ENCODE data around the gene MT2A. TPM values are rescaled to one million over a fixed set of nuclear protein-coding genes. Genes with fewer than 3 reads are reported as not detected.
A peak's percentile ranks its signal among the peaks of the same experiment; 100 is the strongest.
"Not testable (repeated sequence)": the region's sequence is repeated elsewhere in the genome, so short reads cannot be mapped to it uniquely, and the experiment has no call there.

MT2A gene
- polyA plus RNA-seq, 10 donors = 12.1 to 36.7 (median 25.6) TPM

- peak; percentile 64 to 85 (median 69) for DNase-seq
Observed at GRCh38 chr16:56617212-56618085, 9.1 kb downstream of the MT2A start.

DNA sequence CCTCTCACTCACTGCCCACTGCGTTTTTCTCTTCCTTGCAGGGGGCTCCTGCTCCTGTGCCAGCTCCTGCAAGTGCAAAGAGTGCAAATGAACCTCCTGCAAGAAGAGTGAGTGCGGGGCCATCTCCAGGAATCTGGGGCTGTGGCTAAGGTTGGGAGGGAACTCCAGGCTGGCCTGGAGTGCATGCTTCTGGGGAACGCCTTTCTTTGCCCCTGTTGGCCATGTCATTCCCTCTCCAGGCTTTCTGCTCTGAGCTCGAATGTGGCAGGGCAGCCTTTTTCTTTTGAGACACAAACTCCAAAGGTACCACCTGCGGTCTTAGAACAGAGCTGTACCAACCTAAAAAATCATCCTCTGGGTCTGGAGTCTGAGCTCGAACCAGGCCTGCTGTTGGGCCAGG, 9.8 kb downstream of the MT2A start:
- no peak for DNase-seq

GRCh38 chr16:56620339-56620897, 12.0 kb downstream of the MT2A start:
- DNase-seq = no peak

DNA sequence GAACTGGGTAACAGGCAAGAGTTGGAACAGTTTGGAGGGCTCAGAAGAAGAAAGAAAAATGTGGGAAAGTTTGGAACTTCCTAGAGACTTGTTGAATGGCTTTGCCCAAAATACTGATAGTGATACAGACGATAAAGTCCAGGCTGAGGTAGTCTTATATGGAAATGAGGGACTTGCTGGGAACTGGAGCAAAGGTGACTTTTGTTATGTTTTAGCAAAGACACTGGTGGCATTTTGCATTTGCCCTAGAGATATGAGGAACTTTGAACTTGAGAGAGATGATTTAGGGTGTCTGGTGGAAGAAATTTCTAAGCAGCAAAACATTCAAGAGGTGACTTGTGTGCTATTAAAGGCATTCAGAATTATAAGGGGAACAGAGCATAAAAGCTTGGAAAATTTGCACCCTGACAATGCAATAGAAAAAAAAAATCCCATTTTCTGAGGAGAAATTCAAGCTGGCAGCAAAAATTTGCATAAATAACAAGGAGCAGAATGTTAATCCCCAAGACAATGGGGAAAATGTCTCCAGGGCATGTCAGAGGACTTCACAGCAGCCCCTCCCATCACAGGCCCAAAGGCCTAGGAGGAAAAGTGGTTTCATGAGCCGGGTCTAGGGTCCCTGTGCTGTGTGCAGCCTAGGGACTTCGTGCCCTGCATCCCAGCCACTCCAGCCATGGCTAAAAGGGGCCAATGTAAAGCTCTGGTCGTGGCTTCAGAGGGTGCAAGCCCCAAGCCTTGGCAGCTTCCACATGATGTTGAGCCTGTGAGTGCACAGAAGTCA, 13.5 kb downstream of the MT2A start:
- DNase-seq = not testable (repeated sequence)

GRCh38 chr16:56623184-56623583, 14.8 kb downstream of the MT2A start:
- not testable (repeated sequence) for DNase-seq

DNA sequence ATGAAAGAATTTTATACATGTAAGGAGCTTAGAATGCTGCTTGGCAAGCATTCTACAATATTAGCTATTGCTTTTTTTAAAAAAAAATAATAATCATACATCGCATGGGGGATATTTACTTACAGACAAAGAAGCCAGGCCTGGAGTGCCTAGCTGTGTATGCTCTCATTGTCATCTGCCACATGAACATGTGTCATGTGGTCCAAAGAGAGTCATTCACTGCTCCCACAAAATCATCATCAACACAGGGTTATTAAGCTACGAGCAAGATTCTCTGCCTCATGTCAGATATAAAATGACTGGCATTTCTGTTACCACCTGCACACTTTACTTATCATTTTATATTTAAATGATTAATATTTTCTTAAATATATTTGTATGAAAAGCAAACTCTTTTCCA, 15.3 kb downstream of the MT2A start:
- DNase-seq = no peak

GRCh38 chr16:56625140-56625942, 17.0 kb downstream of the MT2A start, which contains the start of gene MT1E:
Gene MT1E, plus strand, starts transcription at chr16:56625781. Its CDS starts 71 bp downstream, at chr16:56625852.
- peak; percentile 73 to 87 (median 82) for DNase-seq

DNA sequence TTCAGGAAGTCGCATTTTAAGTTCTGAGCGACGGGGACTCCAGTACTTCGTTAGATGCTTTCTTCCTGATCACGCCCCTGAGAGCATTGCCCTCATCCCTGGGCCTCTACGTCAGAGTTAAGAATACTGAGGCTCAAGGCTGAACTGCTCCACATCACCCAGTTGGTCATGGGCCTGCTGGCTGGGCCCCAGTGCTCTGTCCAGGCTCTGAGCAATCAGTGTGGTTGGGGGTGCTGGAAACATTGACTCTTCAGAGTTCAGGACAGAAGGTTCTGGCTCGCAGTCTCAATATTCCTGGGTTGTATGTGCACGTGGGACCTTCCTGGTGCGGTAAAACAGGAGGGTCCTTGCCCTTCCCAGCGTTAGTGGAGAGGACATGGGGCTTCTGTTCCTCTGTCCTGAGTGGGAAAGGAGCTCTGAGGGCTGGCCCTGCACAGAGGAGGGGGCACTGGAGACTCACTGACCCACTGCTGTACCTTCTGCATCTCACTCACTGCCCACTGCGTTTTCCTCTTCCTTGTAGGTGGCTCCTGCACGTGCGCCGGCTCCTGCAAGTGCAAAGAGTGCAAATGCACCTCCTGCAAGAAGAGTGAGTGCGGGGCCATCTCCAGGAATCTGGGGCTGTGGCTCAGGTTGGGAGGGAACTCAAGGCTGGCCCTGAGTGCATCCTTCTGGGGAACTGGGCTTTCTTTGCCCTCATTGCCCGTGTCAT, 17.7 kb downstream of the MT2A start:
- peak; percentile 47 to 75 (median 59) for DNase-seq

DNA sequence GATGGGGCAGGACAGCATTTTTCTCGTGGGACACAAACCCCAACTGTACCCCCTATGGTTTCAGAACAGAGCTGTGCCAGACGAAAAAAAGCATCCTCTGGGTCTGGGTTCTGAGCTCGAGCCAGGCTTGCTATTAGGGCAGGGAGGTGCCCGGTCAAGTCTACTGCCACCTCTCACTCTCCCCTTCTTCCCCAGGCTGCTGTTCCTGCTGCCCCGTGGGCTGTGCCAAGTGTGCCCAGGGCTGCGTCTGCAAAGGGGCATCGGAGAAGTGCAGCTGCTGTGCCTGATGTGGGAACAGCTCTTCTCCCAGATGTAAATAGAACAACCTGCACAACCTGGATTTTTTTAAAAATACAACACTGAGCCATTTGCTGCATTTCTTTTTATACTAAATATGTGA, 18.3 kb downstream of the MT2A start:
- DNase-seq = no peak

- DNase-seq = no peak
Observed at GRCh38 chr16:56628486-56629350, 20.3 kb downstream of the MT2A start.

DNA sequence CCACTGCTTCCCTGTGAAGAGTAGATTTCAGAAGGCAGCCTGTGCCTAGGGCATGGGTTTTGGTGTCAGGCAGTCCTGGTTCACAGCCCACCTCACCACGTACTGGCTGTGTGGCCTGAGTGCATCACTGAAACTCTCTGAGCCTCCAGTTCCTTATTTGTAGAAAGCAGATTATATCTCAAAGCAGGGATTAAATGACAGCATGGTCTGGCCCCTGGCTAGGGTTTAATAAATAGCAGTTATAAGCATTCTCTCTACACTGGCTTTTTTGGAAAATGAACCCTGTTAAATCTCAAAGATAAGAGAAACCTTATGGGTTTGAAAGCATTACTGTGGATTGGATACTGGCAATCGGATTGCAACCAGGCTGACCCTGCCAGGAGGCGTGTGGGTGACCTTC, 21.1 kb downstream of the MT2A start:
- no peak for DNase-seq

DNA sequence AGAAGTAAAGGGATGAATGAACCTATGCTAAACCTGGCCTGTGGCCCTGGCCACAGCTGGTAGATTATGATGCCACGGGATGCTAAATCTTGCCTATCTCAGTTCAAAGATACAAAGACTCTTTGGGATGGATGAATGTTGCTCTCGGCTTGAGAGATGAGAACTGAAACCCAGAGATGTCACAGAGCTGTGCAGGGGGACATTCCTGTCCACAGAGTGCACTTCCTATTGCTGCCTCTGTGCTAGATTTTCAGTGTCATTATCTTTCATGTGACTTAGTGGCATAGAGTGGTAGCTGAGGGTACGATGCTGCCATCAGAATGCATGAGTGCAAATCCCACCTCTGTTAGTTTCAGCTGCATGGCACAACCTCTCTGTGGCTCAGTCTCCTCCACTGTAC, 21.8 kb downstream of the MT2A start:
- no peak for DNase-seq

DNA sequence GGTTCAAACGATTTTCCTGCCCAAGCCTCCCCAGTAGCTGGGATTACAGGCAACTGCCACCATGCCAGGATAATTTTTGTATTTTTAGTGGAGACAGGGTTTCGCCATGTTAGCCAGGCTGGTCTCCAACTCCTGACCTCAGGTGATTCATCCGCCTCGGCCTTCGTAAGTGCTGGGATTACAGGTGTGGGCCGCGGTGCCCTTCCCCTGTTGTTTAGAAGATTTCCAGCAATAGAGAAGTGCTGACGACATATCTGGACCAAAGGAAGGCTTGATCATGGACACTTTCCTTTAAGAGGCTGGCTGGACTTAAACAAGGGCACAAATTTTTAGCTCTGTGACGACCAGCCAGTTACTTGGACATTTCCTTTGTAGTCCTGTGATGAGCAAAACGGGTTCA, 22.8 kb downstream of the MT2A start:
- DNase-seq = no peak

DNA sequence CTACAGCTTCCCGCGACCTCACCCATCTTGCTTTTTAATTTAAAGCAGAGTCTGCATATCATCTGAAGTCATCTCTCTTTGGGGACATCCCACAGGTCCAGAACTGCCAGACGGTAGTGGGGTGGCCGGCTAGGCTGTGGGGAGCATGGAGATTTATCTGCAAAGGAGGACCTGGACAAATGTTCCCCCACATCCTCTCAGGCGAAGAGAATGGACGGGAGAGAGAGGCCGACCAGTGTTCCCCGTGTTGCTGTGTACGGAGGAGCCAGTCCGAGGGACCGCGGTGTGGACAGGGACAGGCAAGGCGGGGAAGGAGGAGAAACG, 23.4 kb downstream of the MT2A start:
- DNase-seq = no peak

DNA sequence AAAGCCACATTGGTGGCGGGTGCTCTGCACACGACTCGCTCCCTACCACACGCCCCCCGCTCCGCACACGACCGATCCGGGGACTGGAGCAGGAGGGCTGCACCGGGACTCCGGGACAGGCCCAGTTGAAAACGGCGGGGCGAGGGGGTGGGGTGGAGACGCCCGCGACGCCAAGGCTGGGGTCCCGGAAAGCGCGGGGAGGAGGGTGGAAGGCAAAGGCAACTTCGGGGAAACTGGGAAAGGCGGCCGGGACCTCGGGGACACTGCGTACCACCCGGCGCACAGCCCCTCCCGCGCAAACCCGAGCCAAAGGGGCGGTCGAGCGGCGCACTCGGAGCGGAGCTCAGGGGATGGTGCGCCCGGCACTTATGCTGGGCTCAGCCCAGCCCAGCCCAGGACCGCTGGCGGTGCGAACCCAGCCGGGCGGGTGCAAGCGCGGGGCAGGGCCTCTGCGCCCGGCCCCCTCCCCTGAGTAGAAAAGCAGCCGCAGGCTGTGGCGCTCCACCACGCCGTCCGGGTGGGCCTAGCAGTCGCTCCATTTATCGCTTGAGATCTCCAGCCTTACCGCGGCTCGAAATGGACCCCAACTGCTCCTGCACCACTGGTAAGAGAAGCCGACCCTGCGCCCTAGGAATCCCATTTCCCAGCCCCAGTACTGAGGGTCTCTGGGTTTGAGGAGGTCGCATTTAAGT, 23.9 kb downstream of the MT2A start, which contains the start of gene MT1M:
Gene MT1M, plus strand, starts transcription at position 504 of the 692 bp plus-strand sequence. Its CDS starts 73 bp downstream, at position 577.
- DNase-seq = peak; percentile 23 to 62 (median 40)

DNA sequence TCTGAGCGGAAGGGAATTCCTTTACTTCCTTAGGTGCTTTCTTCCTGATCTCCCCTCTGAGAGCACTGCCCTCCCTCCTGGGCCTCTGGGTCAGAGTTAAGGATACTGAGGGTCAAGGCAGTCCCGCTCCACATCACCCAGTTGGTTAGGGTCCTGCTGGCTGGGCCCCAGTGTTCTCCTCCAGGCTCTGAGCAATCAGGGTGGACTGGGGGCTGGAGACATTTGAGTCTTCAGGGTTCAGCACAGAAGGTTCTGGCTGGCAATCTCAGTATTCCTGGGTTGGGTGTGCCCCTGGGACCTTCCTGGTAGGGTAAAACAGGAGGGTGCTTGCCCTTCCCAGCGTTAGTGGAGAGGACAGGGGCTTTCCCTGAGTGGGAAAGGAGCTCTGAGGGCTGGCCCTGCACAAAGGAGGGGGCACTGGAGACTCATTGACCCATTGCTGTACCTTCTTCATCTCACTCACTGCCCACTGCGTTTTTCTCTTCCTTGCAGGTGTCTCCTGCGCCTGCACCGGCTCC, 24.5 kb downstream of the MT2A start:
- DNase-seq = no peak

GRCh38 chr16:56633535-56633934, 25.2 kb downstream of the MT2A start:
- DNase-seq = no peak

DNA sequence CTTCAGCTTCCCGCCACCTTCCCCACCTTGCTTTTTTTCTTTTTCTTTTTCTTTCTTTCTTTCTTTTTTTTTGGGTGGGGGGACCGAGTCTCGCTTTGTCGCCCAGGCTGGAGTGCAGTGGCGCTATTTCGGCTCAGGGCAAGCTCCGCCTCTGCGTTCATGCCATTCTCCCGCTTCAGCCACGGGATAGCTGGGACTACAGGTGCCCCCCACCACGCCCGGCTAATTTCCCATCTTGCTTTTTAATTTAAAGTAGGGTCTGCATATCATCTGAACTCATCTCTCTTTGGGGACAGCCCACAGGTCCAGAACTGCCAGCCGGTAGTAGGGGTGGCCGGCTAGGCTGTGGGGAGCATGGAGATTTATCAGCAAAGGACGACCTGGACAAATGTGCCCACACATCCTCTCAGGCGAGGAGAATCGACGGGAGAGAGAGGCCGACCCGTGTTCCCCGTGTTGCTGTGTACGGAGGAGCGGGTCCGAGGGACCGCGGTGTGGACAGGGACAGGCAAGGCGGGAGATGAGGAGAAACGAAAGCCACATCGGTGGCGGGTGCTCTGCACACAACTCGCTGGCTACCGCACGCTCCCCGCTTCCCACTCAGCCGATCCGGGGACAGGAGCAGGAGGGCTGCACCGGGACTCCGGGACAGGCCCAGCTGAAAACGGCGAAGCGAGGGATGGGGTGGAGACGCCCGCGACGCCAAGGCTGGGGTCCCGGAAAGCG, 26.5 kb downstream of the MT2A start:
- DNase-seq = no peak
